ENCODE data around the gene PSG7. TPM values are rescaled to one million over a fixed set of nuclear protein-coding genes. Genes with fewer than 3 reads are reported as not detected.
"Not testable (repeated sequence)": the region's sequence is repeated elsewhere in the genome, so short reads cannot be mapped to it uniquely, and the experiment has no call there.

The PSG7 gene
- total RNA-seq (not detected), polyA plus RNA-seq (not detected)
- long read RNA-seq, donor 1, partial matches to known transcripts: 0 of 2 reads
- long read RNA-seq, donor 1, other reads (novel, unspliced or antisense): 0 of 2 reads
- long read RNA-seq, donor 2: 0 reads
- long read RNA-seq, donor 3: 0 reads
- long read RNA-seq, donor 4: 0 reads
- long read RNA-seq, donor 5: 0 reads
- long read RNA-seq, donor 6: 0 reads
- long read RNA-seq, donor 7: 0 reads
- long read RNA-seq, donor 8: 0 reads
- long read RNA-seq, donor 9: 0 reads
- long read RNA-seq, donor 10: 0 reads

GRCh38 chr19:42937107-42937506, at the start of gene PSG7:
Gene PSG7, minus strand, starts transcription at chr19:42937207. Its CDS starts 131 bp downstream, at chr19:42937076.
- H3K27me3 ChIP-seq; H3K4me1 ChIP-seq; intact Hi-C loops (cut with DNase I; ENCODE audit: low total_unique reads); H3K4me3 ChIP-seq; H3K27ac ChIP-seq; H3K36me3 ChIP-seq; DNase-seq; H3K9me3 ChIP-seq: not testable (repeated sequence)
- 76 to 87% (median 80%) methylated on average over 3 of the region's 3 CpGs for WGBS, 5 donors

- DNase-seq: no peak
- no peaks in the 10 kb centered on the region for H3K9me3 ChIP-seq
- H3K4me3 ChIP-seq: no peak overlapping the region
- no peaks in the 10 kb centered on the region for H3K27me3 ChIP-seq
- TF ChIP-seq EP300 (IDR thresholded peaks at IDR 0.05) (no peak), POLR2A (IDR thresholded peaks at IDR 0.05) (no peak), POLR2AphosphoS5 (IDR thresholded peaks at IDR 0.05) (no peak)
- TF ChIP-seq, protein P1, sequence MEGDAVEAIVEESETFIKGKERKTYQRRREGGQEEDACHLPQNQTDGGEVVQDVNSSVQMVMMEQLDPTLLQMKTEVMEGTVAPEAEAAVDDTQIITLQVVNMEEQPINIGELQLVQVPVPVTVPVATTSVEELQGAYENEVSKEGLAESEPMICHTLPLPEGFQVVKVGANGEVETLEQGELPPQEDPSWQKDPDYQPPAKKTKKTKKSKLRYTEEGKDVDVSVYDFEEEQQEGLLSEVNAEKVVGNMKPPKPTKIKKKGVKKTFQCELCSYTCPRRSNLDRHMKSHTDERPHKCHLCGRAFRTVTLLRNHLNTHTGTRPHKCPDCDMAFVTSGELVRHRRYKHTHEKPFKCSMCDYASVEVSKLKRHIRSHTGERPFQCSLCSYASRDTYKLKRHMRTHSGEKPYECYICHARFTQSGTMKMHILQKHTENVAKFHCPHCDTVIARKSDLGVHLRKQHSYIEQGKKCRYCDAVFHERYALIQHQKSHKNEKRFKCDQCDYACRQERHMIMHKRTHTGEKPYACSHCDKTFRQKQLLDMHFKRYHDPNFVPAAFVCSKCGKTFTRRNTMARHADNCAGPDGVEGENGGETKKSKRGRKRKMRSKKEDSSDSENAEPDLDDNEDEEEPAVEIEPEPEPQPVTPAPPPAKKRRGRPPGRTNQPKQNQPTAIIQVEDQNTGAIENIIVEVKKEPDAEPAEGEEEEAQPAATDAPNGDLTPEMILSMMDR (IDR thresholded peaks at IDR 0.05): no peak
- no peak overlapping the region for H3K27ac ChIP-seq
- intact Hi-C loops (cut with DNase I; ENCODE audit: low total_unique reads): no loop called here
- no peaks in the 10 kb centered on the region for H3K36me3 ChIP-seq
- 52 to 81% (median 61%) methylated on average over 4 of the region's 4 CpGs for WGBS, 5 donors
- no peaks in the 10 kb centered on the region for H3K4me1 ChIP-seq
Observed at GRCh38 chr19:42985588-42985987, 48.6 kb upstream of the PSG7 start.

- DNase-seq; H3K4me3 ChIP-seq; H3K9me3 ChIP-seq; H3K36me3 ChIP-seq; H3K27ac ChIP-seq; H3K27me3 ChIP-seq; intact Hi-C loops (cut with DNase I; ENCODE audit: low total_unique reads); H3K4me1 ChIP-seq: not testable (repeated sequence)
Observed at GRCh38 chr19:42982111-42982510, 45.1 kb upstream of the PSG7 start.

DNA sequence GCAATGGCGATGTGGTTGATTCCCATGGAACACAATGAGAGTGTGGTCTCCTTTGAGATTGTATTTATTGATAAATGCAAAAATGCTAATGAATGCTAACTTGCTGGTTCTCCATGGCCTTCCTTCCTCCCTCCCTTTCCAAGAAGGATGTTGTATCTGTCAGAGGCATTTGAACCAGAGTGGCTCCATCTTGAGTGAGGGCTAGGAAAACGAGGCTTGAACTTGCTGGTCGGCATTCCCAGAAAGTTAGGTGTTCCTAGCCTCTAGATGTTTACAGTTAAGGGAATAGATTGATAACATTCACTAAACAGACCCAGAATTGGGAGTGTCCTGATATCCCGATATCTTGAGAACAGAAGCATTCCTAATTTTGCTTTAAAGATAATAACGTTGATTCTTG, 34.4 kb upstream of the PSG7 start:
- H3K36me3 ChIP-seq; H3K27me3 ChIP-seq; intact Hi-C loops (cut with DNase I; ENCODE audit: low total_unique reads); DNase-seq; H3K4me3 ChIP-seq; H3K9me3 ChIP-seq; H3K4me1 ChIP-seq; H3K27ac ChIP-seq: not testable (repeated sequence)
- WGBS, 5 donors: 52 to 79% (median 63%) methylated on average over 5 of the region's 5 CpGs

DNA sequence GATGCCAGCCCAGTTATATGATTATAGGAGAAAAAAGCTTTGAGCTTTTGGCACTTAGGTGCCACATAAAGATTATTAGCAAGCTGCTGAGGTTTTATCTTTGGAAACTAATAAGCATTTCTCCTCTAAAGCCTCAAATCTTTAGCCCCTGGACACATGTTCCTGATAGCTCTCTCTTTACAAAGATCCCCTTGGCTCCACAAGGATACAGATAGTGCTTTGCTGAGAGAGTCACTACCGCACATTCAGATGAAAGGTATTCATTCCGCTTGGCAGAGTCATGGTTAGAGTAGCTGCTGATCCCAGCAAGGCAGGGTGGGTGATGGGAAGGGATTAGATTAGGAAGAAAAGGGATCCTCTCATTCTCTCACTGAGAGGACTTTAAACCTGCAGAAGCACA, 28.2 kb upstream of the PSG7 start:
- no peak for DNase-seq
- H3K9me3 ChIP-seq: no peaks in the 10 kb centered on the region
- no peaks in the 10 kb centered on the region for H3K4me1 ChIP-seq
- H3K27me3 ChIP-seq: peaks cover 0 to 6% (median 0%) of the 10 kb centered on the region in 3 donors
- WGBS, 5 donors: 79 to 92% (median 83%) methylated on average over 2 of the region's 2 CpGs
- TF ChIP-seq POLR2AphosphoS5 (IDR thresholded peaks at IDR 0.05) (no peak), POLR2A (IDR thresholded peaks at IDR 0.05) (no peak)
- TF ChIP-seq, protein P1 (IDR thresholded peaks at IDR 0.05): no peak
- H3K36me3 ChIP-seq: no peaks in the 10 kb centered on the region
- no peak overlapping the region for H3K4me3 ChIP-seq
- intact Hi-C loops (cut with DNase I; ENCODE audit: low total_unique reads): no loop called here
- H3K27ac ChIP-seq: no peak overlapping the region

- no peak overlapping the region for H3K4me3 ChIP-seq
- WGBS, 5 donors: 80 to 88% (median 83%) methylated on average over 6 of the region's 6 CpGs
- TF ChIP-seq, protein P1 (IDR thresholded peaks at IDR 0.05): no peak
- no peak for TF ChIP-seq POLR2A (IDR thresholded peaks at IDR 0.05)
- no peak for TF ChIP-seq POLR2AphosphoS5 (IDR thresholded peaks at IDR 0.05)
- TF ChIP-seq EP300 (IDR thresholded peaks at IDR 0.05): no peak
- no peaks in the 10 kb centered on the region for H3K4me1 ChIP-seq
- intact Hi-C loops (cut with DNase I; ENCODE audit: low total_unique reads): no loop called here
- H3K9me3 ChIP-seq: no peaks in the 10 kb centered on the region
- no peaks in the 10 kb centered on the region for H3K36me3 ChIP-seq
- no peak overlapping the region for H3K27ac ChIP-seq
- peaks cover 0 to 6% (median 0%) of the 10 kb centered on the region in 3 donors for H3K27me3 ChIP-seq
- DNase-seq: no peak
Observed at GRCh38 chr19:42961119-42961518, 24.1 kb upstream of the PSG7 start.

- H3K4me3 ChIP-seq; H3K4me1 ChIP-seq; H3K27me3 ChIP-seq; H3K27ac ChIP-seq; H3K36me3 ChIP-seq; H3K9me3 ChIP-seq; DNase-seq; intact Hi-C loops (cut with DNase I; ENCODE audit: low total_unique reads): not testable (repeated sequence)
- 57 to 68% (median 66%) methylated on average over 4 of the region's 4 CpGs for WGBS, 5 donors
Observed at GRCh38 chr19:42952126-42952525, 15.1 kb upstream of the PSG7 start.

DNA sequence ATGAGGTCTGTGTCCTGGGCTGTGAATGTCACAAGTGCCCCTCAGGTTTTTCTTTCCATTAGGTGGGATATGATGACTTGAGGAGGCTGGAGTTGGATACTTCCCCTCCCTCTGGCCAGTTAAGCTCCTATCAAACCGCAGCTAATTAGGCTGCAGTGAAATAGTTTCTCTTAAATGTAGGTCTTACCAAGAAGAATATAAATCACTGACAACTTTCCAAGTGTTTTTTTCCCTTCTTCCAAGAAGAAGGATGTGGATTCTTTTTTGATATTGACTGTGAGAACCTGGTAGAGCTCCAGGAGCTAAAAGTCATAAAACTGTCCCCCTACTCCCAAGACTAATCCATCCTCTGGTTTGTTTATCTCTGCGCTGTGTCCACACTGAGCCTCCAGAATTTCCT, 14.5 kb upstream of the PSG7 start:
- H3K4me1 ChIP-seq; H3K27ac ChIP-seq; H3K4me3 ChIP-seq; intact Hi-C loops (cut with DNase I; ENCODE audit: low total_unique reads); H3K36me3 ChIP-seq; H3K9me3 ChIP-seq; DNase-seq; H3K27me3 ChIP-seq: not testable (repeated sequence)
- WGBS, 5 donors: 52 to 78% (median 74%) methylated on average over 2 of the region's 2 CpGs

Data from stomach (tissue), 19 donors.